ENCODE results near the gene ANKRD55. TPM values are rescaled to one million over a fixed set of nuclear protein-coding genes. Genes with fewer than 3 reads are reported as not detected.

ANKRD55 gene
- total and polyA plus RNA-seq, 2 donors (not counting 1 experiment from before 2014, with no cell fraction given): 0.07 TPM; not detected in 1

DNA sequence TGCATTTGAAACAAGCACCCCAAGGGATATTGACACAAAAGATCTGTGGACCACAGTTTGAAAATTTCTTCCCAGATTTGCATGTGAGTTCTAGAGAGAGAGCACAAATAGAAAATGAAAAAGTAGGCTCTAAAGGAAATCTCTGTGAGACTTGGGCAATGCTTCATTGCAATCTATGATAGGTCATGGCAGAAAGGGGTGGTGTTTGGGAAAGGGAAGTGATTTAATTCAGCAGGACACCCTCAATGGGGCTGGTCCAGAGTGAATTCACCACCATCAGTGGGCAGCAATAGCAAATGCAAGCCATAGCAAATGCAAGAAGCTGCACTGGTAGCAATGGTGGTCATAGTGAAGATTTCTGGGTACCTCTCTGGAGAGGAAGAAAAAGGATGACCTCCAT, 58.1 kb downstream of the ANKRD55 start:
- TF ChIP-seq, protein P1, sequence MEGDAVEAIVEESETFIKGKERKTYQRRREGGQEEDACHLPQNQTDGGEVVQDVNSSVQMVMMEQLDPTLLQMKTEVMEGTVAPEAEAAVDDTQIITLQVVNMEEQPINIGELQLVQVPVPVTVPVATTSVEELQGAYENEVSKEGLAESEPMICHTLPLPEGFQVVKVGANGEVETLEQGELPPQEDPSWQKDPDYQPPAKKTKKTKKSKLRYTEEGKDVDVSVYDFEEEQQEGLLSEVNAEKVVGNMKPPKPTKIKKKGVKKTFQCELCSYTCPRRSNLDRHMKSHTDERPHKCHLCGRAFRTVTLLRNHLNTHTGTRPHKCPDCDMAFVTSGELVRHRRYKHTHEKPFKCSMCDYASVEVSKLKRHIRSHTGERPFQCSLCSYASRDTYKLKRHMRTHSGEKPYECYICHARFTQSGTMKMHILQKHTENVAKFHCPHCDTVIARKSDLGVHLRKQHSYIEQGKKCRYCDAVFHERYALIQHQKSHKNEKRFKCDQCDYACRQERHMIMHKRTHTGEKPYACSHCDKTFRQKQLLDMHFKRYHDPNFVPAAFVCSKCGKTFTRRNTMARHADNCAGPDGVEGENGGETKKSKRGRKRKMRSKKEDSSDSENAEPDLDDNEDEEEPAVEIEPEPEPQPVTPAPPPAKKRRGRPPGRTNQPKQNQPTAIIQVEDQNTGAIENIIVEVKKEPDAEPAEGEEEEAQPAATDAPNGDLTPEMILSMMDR (IDR thresholded peaks at IDR 0.05): no peak
- Mint-ChIP-seq H3K4me3 (no peak overlapping the region), H3K27ac (no peak overlapping the region), H3K27me3 (peaks cover 30% of the 10 kb centered on the region), H3K9me3 (ENCODE audit: insufficient read depth) (no peaks in the 10 kb centered on the region), H3K4me1 (no peaks in the 10 kb centered on the region)
- intact Hi-C loops (cut with micrococcal nuclease): no loop called here
- no peaks in the 10 kb centered on the region for H3K9me3 ChIP-seq (ENCODE audit: control extremely low read depth in 1 of 3, control insufficient read depth in 2 of 3, insufficient read depth in 1 of 3, low read length in 2 of 3)
- no peaks in the 10 kb centered on the region for H4K20me1 ChIP-seq (ENCODE audit: control insufficient read depth, insufficient read depth, low read length, poor library complexity, severe bottlenecking)
- H3K79me2 ChIP-seq (ENCODE audit: control insufficient read depth, insufficient read depth, low read length): no peaks in the 10 kb centered on the region
- no peak overlapping the region for H3K4me2 ChIP-seq (replicated peaks; ENCODE audit: low read depth, low read length, poor library complexity, severe bottlenecking)
- ATAC-seq (ENCODE audit: low read depth) (no peak), DNase-seq (no peak)
- H3K4me1 ChIP-seq (ENCODE audit: control insufficient read depth in 2 of 2, insufficient read depth in 2 of 2, low read length in 2 of 2): no peaks in the 10 kb centered on the region
- ChIA-PET POLR2A (no interaction called here), CTCF (no interaction called here)
- H3K27me3 ChIP-seq (replicated peaks in 1 of 4; ENCODE audit: control extremely low read depth in 1 of 4, control insufficient read depth in 3 of 4, insufficient read depth in 4 of 4, low read length in 3 of 4): peaks cover 0 to 6% (median 0%) of the 10 kb centered on the region in 4 experiments
- H3K36me3 ChIP-seq (replicated peaks in 1 of 2; ENCODE audit: control extremely low read depth in 1 of 2, control insufficient read depth in 1 of 2, extremely low read depth in 1 of 2, insufficient read depth in 2 of 2, low read length in 1 of 2): no peaks in the 10 kb centered on the region
- no peak overlapping the region for H3K9ac ChIP-seq (ENCODE audit: low read length)
- H2AFZ ChIP-seq (ENCODE audit: insufficient read depth, low read depth, low read length, poor library complexity, severe bottlenecking): no peak overlapping the region
- H3K4me3 ChIP-seq (ENCODE audit: control extremely low read depth in 1 of 5, extremely low read depth in 1 of 5, insufficient read depth in 1 of 5, low read depth in 2 of 5, low read length in 4 of 5): no peak overlapping the region
- no peak overlapping the region for H3K27ac ChIP-seq (ENCODE audit: low read length in 2 of 2)

DNA sequence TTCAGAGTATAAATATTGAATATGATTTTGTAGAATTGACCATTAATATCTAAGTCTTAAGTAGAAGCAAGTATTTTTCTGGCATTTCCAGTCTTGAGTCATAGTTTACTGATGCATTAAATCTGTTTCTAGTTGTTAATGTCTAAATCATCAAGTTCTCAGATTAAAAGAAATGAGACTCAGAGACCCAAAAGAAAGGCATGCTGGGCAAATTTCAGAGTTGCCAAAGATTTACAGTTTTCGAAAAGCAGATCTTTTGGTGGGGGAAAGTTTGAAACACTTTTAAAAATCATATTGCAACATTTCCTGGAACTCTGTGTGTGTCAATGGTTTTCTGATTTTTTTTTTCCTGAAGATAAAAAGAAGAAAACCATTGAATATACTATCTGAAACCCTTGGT, 60.9 kb downstream of the ANKRD55 start:
- intact Hi-C loops (cut with micrococcal nuclease): no loop called here
- H3K4me3 Mint-ChIP-seq: no peak overlapping the region
- Histone ChIP-seq H3K9ac (ENCODE audit: low read length) (no peak overlapping the region), H2AFZ (ENCODE audit: insufficient read depth, low read depth, low read length, poor library complexity, severe bottlenecking) (no peak overlapping the region), H3K27me3 (replicated peaks in 1 of 4; ENCODE audit: control extremely low read depth in 1 of 4, control insufficient read depth in 3 of 4, insufficient read depth in 4 of 4, low read length in 3 of 4) (peaks cover 0 to 6% (median 0%) of the 10 kb centered on the region in 4 experiments), H3K4me3 (ENCODE audit: control extremely low read depth in 1 of 5, extremely low read depth in 1 of 5, insufficient read depth in 1 of 5, low read depth in 2 of 5, low read length in 4 of 5) (no peak overlapping the region), H3K27ac (ENCODE audit: low read length in 2 of 2) (no peak overlapping the region), H3K9me3 (ENCODE audit: control extremely low read depth in 1 of 3, control insufficient read depth in 2 of 3, insufficient read depth in 1 of 3, low read length in 2 of 3) (no peaks in the 10 kb centered on the region), H3K79me2 (ENCODE audit: control insufficient read depth, insufficient read depth, low read length) (no peaks in the 10 kb centered on the region), H3K4me1 (ENCODE audit: control insufficient read depth in 2 of 2, insufficient read depth in 2 of 2, low read length in 2 of 2) (no peaks in the 10 kb centered on the region), H3K36me3 (replicated peaks in 1 of 2; ENCODE audit: control extremely low read depth in 1 of 2, control insufficient read depth in 1 of 2, extremely low read depth in 1 of 2, insufficient read depth in 2 of 2, low read length in 1 of 2) (no peaks in the 10 kb centered on the region), H3K4me2 (replicated peaks; ENCODE audit: low read depth, low read length, poor library complexity, severe bottlenecking) (no peak overlapping the region), H4K20me1 (ENCODE audit: control insufficient read depth, insufficient read depth, low read length, poor library complexity, severe bottlenecking) (no peaks in the 10 kb centered on the region)
- H3K27ac Mint-ChIP-seq: no peak overlapping the region
- WGBS (ENCODE audit: insufficient coverage): no CpG with 5 or more reads among the region's 1 CpG
- POLR2A ChIA-PET: no interaction called here
- CTCF ChIA-PET: no interaction called here
- no peak for ATAC-seq (ENCODE audit: low read depth)
- DNase-seq: no peak
- no peaks in the 10 kb centered on the region for H3K4me1 Mint-ChIP-seq
- H3K27me3 Mint-ChIP-seq: peaks cover 41% of the 10 kb centered on the region
- TF ChIP-seq EZH2 (IDR thresholded peaks at IDR 0.05; ENCODE audit: borderline replicate concordance, insufficient read depth, low read depth, low read length, poor library complexity, severe bottlenecking): no peak
- TF ChIP-seq, protein P1 (IDR thresholded peaks at IDR 0.05): no peak
- H3K9me3 Mint-ChIP-seq (ENCODE audit: insufficient read depth): no peaks in the 10 kb centered on the region

Data from B cell (primary cell).